HG03039 (cell line): ENCODE data around the gene POTEG.
"Not testable (repeated sequence)": the region's sequence is repeated elsewhere in the genome, so short reads cannot be mapped to it uniquely, and the experiment has no call there.

ENCODE experiments used
- ATAC-seq: cut with Tn5 transposase; IDR thresholded peaks from one replicate; pipeline ENCODE4 v1.9.1; 2021; ENCODE audit warnings: mild to moderate bottlenecking, moderate library complexity; ENCODE audit not compliant: unreplicated experiment

The POTEG gene

DNA sequence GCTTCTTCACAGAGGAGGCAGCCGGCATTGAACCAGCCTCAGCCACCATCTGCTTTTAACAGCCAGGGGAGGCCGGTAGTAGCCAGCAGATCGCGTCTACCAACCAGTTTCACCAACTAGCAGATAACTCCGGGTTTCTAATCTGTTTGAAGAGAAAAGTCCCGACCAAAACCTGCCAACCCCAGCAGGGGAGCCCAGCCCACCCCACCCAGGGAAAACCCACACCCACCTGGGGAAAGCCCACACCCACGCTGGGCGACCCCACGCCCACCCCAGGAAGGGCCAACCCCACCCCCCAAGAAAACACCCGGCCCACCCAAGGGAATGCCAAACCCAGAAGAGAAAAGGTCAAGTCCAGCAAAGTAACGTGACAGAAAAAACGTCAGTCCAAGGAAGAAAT lies at the start of gene POTEG:
TSS of gene POTEG (minus strand) at position 101 of the 400 bp plus-strand sequence. CDS start at position 49, 52 bp downstream.
- ATAC-seq: not testable (repeated sequence)

DNA sequence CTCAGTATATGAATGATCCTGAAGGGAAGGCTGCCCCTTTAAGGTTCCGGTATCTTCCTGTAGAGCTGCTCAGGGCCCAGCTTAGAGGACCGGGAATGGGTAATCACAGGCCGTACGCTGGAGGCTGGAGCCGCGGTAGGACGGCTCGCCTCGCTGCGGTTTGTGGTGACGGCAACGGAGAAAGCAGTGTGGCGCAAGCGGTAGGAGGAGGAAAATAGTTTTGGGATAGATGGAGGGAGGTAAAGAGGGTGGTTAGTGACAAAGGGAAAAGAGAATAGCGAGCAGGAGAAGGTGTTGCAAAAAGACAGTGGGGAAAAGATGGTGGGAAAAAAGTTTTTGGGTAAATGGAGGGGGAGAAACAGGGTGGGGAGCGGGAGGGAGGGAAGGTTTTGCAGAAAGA lies 48.0 kb upstream of the POTEG start:
- ATAC-seq: not testable (repeated sequence)

DNA sequence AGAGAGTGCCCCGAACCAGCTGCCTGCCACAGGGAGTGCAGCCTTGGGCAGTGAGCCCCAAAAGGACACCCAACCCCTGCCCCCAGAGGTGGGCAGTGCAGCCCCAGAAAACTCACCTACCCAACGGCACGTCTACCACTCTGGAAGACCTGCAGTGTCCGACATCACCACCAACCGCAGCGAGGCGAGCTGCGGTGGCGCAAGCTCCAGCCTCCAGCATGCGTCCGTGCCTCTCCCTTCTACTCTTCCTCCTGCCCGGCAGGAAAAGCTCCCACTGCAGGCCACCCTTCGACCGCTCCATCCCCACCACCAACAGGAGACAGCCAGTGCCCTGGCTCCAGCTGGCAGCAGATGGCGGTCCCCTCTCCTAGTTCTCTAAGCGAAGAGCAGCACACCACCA lies 47.3 kb upstream of the POTEG start:
- ATAC-seq: not testable (repeated sequence)

DNA sequence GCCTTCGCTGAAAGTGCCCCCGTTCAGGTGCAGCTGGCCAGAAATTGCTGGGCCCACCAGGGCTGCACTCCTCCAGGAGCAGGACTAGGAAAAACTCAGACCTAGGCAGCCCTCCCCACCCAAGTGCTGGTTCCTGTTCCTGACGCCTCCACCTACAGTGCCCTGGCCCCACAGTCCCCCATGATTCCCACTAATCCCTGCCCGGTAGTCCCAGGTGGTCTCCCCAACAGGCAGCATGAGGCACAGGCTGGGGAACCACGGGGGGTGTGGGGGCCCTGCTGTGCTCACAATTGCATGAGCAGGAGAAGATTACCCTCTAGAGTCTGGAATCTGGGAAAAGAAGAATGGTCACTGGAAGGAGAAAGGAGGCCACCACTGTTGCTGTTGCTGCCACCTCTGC lies 46.4 kb upstream of the POTEG start:
- ATAC-seq: not testable (repeated sequence)

DNA sequence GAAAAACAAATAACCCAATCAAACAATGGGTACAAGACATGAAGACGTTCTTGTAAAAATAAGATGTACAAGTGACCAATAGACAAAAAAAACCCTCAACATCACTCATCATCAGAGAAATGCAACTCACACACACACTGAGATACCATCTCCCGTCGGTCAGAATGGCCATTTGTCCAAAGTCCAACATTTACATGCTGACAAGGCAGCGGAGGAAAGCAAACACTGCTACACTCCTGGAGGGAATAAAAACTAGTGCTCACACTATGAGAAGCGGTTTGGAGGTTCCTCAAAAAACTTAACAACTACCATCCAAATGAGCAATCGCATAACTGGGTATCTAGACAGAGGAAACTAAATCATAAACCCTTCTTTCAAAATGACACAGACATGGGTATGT lies 11.6 kb upstream of the POTEG start:
- not testable (repeated sequence) for ATAC-seq

DNA sequence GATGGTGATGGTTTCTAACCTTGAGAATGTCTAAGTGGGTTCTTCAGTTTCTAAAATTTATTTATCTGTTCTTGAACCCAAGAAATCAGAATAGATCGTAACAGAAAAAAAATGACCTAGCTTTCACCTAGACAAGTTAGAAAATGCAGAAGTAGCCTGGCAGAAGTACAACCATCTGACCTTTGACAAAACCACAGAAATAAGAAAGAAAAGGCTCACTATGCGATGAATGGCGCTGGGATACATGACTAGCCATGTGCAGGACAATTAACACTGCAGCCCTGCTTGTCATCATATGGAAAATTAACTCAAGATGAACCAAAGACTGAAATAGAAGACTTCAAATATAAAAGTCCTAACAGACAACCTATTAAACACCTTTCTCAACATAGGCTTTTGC lies 5.7 kb upstream of the POTEG start:
- ATAC-seq: not testable (repeated sequence)

DNA sequence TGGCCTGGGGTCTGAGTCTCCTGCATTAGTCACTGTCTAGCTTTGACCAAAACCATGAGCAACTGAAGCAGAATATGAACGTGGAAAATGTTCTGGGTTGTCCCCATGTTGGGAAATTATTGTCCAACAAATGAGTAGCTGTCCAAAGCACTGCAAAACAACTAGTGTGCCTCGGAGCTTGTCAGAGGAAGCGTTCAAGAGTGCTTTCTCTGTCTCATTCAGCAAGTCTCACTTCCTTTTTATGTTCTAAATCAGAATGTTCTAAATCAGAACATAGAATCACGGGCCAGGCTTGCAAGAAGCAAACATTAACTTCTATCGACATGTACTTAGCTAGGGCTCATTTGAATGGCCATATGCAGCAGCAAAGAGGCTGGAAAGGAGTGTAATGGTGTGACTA lies 5.1 kb upstream of the POTEG start:
- ATAC-seq: not testable (repeated sequence)

DNA sequence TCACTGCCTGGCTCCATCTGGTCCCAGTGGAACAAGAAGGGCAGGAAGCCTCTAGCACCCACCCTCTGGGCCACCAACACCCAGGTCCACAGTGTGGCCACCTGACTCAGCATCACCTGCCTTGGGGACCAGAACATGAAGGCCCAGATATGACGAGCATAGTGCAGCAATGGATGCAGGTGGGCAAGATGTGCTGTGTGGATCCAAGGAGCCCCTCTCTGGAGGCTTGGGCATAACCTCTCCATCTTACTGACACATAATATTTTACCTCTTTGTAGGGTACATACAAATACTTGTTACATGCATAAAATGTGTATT lies 2.9 kb upstream of the POTEG start:
- ATAC-seq: not testable (repeated sequence)

DNA sequence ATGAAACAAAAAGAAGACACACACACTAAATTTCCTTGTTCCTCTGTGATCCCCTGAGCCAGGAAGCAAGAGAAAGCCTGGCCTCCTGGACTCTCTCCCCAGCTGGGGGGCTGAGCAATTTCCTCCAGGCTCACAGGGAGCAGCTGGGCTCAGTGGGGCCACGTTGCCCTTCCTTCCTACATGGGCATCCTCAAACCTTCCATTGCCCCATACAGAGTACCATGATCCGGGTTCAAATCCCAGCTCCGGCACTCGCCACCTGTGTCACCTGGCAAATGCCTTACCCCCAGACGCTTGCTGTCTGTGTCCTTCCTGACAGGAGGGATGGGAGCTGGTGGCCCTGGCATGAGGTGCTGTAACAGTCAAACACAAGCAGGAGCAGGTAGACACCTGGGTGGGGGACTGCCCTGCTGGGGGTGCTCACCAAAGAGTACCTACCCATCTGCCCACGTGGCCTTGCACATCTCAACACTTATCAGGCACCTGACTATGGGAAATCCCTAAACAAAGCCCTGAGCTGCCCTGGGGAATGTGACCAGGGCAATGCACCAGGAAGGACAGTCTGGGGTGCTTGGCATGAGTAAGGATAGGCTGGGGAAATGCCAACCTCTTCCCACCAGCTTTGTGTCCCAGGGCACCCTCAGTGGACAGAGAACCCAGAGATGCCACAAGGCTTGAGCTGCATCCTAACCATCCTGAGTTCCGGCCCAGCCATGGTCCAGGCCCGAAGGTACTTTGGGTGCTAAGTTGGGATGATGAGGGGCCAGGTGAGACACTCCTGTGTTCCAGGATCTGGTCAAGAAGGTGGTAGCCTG lies 2.4 kb upstream of the POTEG start:
- ATAC-seq: not testable (repeated sequence)

DNA sequence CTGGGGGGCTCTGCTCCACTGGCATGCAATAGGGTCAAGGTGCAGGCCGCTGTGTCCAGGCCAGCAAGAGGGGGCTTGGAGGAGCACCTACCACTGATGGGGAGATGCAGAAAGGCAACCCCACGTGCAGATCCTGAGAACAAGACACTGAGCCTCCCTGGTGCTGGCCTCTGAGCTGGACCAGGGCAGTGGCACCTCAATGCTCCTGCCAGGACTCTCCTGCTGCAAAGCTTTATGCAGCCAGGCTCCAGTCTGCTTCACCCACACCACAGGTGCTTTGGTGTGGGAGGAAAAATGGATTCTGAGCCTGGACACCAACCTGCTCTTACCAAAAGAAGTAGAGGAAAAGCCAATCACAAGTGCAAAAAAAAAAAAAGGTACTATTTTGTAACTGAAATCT lies 1.7 kb upstream of the POTEG start:
- ATAC-seq: not testable (repeated sequence)

DNA sequence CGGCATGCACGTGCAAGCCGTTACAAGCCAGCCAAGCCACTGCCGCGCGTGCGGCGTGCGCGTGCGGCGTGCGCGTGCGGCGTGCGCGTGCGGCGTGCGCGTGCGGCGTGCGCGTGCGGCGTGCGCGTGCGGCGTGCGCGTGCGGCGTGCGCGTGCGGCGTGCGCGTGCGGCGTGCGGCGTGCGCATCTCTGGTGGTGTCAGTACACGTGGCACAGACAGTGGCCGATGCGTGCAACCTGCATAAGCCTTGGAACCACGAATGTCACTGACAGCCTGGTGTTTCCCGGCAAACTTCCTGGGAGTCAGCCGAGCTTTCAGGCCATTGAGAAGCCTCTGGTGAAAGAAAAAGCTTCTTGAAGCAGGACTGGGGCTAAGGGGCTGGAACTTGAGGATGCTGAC lies 750 bp upstream of the POTEG start:
- ATAC-seq: not testable (repeated sequence)

DNA sequence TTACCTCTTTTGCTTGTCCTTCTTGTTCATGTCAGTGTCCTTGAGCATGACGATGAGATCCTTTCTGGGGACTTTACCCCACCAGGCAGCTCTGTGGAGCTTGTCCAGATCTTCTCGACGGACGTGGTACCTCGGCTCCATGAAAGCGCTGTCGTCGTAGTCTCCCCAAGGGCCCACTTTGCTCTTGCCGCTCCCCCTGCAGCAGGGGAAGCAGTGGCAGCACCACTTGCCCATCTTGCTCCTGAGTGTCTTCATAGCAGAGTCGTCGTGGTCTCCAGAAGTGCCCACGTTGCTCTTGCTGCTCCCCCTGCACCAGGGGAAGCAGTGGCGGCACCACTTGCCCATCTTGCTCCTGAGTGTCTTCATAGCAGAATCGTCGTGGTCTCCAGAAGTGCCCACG lies 376 bp downstream of the POTEG start:
- ATAC-seq: not testable (repeated sequence)

DNA sequence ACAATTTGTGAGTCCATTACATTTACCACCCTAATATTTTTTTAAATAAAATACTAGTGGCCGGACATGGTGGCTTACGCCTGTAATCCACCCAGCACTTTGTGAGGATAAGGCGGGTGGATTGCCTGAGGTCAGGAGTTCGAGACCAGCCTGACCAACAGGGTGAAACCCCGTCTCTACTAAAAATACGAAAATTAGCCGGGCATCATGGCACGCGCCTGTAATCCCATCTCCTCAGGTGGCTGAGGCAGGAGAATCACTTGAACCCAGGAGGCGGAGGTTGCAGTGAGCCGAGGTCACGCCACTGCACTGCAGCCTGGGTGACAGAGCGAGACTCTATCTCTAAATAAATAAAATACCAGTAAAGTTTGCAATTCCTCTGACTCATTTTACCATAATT lies 25.6 kb downstream of the POTEG start:
- ATAC-seq: not testable (repeated sequence)

DNA sequence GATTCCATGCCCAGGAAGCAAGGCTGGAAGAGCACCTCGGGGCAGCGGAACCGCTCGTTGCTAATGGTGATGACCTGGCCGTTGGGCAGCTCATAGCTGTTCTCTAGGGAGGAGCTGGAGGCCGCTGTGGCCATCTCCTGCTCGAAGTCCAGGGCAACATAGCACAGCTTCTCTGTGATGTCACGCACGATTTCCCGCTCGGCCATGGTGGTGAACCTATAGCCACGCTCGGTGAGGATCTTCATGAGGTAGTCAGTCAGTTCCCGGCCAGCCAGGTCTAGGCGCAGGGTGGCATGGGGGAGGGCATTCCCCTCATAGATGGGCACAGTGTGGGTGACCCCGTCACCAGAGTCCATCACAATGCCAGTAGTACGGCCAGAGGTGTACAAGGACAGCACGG lies 32.0 kb downstream of the POTEG start:
- ATAC-seq: not testable (repeated sequence)

DNA sequence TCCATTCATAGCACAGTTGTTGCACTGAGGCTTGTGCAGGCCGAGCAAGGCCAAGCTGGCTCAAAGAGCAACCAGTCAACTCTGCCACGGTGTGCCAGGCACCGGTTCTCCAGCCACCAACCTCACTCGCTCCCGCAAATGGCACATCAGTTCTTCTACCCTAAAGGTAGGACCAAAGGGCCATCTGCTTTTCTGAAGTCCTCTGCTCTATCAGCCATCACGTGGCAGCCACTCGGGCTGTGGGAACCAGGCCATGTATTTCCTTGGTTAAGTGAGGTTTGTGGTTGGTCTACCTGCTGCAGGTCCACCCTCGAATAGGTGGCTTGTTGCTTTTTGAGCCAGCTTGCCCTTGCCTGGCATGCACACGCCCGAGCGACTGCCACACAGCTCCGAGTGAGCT lies 39.4 kb downstream of the POTEG start:
- not testable (repeated sequence) for ATAC-seq

DNA sequence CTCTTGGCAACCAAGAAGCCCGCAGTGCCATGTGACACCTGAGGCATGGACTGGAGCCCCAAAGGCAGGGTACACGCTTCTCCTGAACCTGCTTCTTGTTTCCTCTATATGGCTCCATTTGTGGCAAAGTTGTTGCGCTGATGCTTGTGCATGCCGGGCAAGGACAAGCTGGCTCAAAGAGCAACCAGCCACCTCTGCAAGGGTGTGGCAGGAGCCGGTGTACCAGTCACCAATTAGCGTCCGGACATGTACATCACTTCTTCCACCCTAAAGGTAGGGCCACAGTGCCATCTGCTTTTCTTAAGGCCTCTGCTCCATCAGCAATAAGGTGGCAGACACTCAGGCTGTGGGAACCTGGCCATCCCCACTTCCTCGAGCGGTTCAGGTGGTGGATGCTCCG lies 43.9 kb downstream of the POTEG start:
- not testable (repeated sequence) for ATAC-seq

DNA sequence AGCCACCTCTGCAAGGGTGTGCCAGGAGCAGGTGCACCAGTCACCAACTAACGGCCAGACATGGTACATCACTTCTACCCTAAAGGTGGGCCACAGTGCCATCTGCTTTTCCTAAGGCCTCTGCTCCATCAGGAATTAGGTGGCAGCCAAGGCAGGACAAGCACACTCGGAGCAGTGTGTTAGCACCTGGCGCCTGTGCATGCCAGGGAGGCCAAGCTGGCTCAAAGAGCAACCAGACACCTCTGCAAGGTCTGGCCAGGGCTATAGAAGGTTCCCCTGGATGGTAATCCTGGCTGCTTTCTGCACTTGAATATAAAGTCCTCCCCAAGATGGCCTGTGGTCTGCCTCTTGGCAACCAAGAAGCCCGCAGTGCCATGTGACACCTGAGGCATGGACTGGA lies 45.4 kb downstream of the POTEG start:
- ATAC-seq: not testable (repeated sequence)

DNA sequence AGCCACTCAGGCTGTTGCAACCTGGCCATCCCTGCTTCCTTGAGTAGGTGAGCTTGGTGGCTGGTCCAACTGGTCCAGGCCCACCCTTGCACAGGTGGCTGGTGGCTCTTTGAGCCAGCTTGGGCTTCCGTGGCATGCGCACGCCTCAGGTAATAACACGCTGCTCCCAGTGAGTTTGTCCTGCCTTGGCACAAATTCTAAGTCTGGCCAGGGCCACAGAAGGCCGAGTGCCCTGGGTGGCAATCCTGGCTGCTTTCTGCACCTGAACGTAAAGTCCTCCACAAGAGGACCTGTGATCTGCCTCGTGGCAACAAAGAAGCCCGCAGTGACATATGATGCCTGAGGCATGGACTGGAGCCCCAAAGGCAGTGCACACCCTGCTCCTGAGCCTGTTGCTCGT lies 47.1 kb downstream of the POTEG start:
- ATAC-seq: not testable (repeated sequence)

DNA sequence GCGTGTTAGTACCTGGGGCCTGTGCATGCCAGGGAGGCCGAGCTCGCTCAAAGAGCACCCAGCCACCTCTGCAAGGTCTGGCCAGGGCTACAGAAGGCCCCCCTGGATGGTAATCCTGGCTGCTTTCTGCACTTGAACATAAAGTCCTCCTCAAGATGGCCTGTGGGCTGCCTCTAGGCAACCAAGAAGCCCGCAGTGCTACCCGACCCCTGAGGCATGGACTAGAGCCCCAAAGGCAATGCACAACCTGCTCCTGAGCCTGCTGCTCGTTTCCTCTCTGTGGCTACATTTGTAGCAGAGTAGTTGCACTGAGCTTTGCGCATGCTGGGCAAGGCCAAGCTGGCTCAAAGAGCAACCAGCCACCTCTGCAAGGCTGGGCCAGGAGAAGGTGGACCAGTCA lies 47.8 kb downstream of the POTEG start:
- ATAC-seq: not testable (repeated sequence)

DNA sequence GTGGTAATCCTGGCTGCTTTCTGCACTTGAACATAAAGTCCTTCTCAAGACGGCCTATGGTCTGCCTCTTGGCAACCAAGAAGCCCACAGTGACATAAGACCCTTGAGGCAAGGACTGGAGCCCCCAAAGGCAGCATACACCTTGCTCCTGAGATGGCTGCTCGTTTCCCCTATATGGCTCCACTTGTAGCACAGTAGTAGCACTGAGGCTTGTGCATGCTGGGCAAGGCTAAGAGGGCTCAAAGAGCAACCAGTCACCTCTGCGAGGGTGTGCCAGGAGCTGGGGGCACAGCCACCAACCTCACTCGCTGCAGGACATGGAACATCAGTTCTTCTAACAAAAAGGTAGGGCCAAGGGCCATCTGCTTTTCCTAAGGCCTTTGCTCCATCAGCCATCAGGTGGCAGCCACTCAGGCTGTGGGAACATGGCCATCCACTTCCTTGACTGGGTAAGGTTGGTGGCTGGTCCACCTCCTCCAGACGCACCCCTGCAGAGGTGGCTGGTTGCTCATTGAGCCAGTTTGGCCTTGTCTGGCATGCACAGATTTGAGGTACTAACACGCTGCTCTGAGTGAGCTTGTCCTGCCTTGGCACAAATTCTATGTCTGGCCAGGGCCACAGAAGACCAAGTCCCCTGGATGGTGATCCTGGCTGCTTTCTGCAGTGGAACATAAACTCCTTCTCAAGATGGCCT lies 49.9 kb downstream of the POTEG start:
- not testable (repeated sequence) for ATAC-seq

DNA sequence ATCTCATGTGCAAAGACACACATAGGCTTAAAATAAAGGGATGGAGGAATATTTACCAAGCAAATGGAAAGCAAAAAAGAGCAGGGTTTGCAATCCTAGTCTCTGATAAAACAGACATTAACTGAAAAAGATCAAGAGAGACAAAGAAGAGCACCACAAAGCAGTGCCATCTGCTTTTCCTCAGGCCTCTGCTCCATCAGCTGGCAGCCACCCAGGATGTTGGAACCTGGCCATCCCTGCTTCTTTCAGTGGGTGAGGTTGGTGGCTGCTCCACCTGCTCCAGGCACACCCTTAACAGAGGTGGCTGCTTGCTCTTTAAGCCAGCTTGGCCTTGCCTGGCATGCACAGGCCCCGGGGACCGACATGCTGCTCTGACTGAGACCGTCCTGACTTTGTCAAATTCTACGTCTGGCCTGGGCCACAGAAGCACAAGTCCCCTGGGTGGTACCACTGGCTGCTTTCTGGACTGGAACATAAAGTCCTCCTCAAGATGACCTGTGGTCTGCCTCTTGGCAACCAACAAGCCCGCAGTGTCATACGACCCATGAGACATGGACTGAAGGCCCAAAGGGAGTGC lies 51.0 kb downstream of the POTEG start:
- not testable (repeated sequence) for ATAC-seq

DNA sequence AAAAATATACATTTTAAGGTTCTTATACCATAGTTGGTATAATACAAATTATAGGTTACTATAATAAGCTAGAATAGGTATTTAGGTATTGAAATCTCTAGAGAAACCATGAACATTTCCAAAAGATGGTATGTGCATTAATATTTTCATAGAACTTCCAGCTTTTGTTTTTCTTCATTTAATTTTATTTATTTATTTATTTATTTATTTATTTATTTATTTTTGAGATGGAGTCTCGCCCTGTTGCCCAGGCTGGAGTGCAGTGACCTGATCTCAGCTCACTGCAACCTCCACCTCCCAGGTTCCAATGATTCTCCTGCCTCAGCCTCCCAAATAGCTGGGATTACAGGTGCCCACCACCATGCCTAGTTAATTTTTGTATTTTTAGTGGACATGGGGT lies 54.0 kb downstream of the POTEG start:
- not testable (repeated sequence) for ATAC-seq
